NCI-H345 treated with DMSO at 0.1 percent for 48 hours (cell line): Measurements from ENCODE around the gene OFD1.
A peak's percentile ranks its signal among the peaks of the same experiment; 100 is the strongest.

ENCODE experiments used
- DNase-seq: peaks from one replicate; lab custom pipeline; 2025; ENCODE audit not compliant: unreplicated experiment; lab: John Stamatoyannopoulos, UW

The OFD1 gene, protein sequence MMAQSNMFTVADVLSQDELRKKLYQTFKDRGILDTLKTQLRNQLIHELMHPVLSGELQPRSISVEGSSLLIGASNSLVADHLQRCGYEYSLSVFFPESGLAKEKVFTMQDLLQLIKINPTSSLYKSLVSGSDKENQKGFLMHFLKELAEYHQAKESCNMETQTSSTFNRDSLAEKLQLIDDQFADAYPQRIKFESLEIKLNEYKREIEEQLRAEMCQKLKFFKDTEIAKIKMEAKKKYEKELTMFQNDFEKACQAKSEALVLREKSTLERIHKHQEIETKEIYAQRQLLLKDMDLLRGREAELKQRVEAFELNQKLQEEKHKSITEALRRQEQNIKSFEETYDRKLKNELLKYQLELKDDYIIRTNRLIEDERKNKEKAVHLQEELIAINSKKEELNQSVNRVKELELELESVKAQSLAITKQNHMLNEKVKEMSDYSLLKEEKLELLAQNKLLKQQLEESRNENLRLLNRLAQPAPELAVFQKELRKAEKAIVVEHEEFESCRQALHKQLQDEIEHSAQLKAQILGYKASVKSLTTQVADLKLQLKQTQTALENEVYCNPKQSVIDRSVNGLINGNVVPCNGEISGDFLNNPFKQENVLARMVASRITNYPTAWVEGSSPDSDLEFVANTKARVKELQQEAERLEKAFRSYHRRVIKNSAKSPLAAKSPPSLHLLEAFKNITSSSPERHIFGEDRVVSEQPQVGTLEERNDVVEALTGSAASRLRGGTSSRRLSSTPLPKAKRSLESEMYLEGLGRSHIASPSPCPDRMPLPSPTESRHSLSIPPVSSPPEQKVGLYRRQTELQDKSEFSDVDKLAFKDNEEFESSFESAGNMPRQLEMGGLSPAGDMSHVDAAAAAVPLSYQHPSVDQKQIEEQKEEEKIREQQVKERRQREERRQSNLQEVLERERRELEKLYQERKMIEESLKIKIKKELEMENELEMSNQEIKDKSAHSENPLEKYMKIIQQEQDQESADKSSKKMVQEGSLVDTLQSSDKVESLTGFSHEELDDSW

DNA sequence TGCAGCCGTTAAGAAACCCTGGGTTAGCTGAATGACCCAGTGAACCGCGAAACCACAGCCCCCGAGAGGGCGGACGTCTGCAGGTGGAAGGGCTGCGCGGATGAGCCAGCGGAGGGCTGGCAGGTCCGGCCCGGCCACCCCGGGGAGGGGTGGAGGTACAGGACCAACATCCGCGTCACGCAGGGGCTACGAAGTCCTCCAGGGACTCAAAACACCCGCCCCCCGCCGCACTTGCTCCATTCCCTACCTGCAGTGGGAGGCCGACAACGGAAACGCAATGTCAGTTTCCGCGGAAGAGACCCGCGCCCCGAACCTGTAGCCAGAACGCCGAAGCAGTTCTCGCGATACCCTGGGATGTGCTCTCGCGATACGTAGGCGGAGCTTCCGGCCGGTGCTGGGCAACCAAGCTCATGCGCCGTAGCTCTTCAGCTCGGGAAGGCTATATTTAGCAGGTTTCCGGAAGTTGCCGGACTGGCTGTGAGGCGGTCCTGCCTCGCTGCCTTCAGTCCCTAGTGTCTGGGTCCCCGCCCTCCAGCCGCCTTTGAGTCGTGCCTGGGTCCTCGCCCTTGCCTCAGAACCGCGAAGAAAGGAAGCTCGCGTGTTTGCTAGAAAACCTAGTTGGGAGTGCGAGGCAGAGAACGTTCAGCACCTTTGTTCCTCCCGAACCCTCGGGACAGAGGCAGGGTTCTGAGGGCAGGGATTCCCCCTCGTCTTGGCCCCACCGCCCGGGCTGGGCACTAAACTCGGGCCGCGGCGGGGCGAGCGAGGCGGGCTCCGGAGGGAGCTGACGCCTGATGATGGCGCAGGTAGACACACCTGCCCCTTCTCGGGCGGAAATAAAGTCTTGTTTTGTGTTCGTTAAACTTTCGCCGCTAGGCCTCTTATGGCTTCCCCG is at the start of gene OFD1, which contains the start of gene TRAPPC2:
TSS of gene OFD1 (plus strand) at position 471 of the 895 bp plus-strand sequence. CDS start at position 795, 324 bp downstream.
TSS of gene TRAPPC2 (minus strand) at position 343 of the 895 bp plus-strand sequence. CDS start 14,657 bp downstream, outside the sequence.
- peak; percentile 81 for DNase-seq

GRCh38 chrX:13685126-13685763 is 49.3 kb upstream of the OFD1 start:
- DNase-seq, result no peak

DNA sequence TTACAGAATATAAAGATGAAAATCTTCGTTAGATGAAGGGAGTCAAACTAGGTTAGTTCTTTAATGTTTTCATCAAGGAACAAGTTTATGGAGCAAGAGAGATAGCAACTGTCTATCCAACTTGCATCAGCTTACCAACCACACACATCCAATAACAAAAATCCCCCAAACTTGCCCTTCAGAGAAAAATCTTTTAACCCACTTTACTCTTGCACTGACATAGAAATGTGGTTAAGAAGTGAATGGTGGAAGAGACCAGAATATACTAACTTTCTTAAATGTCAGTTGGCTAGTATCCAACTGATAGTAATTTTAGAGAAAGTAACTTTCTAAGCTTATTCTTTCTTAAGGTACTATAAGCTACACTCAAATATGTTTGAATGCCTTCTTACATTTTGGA is 47.3 kb upstream of the OFD1 start:
- no peak for DNase-seq

- no peak for DNase-seq
These were observed 46.1 kb upstream of the OFD1 start for GRCh38 chrX:13688384-13688957.

DNA sequence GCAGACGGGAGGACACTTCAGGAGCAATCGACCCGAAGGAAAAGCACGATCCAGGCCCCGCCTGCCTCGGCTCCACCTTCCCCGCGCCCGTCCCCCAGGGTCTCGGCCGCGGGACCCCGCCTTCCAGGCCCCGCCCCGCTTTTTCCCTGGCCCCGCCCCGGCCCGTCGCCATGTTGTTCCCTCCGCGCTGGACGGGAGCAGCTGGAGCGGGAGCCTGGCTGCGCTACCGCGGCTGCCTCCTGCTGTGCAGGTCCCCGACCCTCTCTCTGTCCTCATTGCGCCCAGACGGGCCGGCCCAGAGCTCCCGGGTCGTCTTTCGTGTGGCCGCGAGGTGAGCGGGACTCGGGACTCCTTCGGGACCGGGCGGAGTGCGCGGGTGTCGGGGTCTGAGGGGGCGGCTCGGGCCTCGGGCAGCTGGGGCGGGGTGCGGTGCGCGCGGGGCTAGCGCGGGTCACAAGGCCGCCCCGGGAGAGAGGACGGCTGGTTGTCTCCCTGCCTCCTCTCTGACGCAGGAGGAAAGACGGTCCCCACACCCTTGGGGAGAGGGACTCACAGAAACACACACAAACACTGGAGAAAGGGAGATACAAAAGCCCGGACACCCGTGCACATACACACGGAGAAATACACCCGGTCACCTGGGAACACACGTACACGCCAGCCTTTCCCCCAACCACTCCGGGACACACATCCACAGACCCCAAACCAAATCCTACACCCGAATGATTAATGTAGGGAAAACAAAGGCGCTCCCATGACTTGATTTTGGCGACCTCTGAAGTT is 45.4 kb upstream of the OFD1 start, which contains the start of gene RAB9A:
TSS of gene RAB9A (plus strand) at position 171 of the 783 bp plus-strand sequence. CDS start 19,619 bp downstream, outside the sequence.
- peak; percentile 62 for DNase-seq

GRCh38 chrX:13689741-13690211 is 44.8 kb upstream of the OFD1 start:
- no peak for DNase-seq

DNA sequence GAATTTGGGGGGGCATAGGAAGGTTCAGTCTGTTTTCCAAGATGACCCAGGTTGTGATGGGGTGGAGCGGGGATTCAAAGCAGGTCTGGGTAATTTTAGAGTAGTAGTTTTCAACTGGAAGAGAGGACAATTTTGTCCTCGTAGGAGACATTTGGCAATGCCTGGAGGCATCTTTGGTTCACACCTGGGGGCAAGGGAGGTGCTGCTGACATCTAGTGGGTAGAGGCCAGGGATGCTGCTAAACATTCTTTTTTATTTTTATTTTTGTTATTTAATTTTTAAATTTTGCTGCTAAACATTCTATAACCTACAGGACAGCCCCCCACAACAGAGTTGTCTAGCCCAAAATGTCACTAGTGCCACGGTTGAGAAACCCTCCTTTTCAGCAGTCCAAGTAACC is 43.7 kb upstream of the OFD1 start:
- no peak for DNase-seq

DNA sequence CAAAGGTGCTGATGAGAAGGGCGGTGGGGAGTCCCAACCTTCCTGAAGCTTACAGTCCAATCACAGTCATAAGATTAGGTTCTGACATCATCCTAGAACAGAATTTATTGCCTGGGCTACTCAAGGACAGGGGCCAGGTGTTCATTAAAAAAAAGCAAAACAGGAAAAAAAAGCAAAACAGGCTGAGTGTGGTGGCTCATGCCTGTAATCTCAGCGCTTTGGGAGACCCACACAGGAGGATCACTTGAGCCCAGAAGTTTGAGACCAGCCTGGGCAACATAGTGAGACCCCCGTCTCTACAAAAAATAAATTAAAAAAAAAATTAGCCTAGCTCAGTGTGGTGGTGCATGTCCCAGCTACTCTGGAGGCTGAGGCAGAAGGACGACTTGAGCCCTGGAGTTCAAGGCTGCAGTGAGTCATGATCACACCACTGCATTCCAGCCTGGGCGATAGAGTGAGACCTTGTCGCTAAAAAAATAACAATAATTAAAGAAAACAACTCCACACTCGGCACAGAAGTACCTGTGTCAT is 42.6 kb upstream of the OFD1 start:
- no peak for DNase-seq

GRCh38 chrX:13692771-13693231 is 41.7 kb upstream of the OFD1 start:
- DNase-seq, result no peak

GRCh38 chrX:13693341-13693961 is 41.1 kb upstream of the OFD1 start:
- no peak for DNase-seq

- no peak for DNase-seq
These were observed 40.2 kb upstream of the OFD1 start for GRCh38 chrX:13694359-13694758.

GRCh38 chrX:13694983-13695382 is 39.6 kb upstream of the OFD1 start:
- DNase-seq, result no peak

DNA sequence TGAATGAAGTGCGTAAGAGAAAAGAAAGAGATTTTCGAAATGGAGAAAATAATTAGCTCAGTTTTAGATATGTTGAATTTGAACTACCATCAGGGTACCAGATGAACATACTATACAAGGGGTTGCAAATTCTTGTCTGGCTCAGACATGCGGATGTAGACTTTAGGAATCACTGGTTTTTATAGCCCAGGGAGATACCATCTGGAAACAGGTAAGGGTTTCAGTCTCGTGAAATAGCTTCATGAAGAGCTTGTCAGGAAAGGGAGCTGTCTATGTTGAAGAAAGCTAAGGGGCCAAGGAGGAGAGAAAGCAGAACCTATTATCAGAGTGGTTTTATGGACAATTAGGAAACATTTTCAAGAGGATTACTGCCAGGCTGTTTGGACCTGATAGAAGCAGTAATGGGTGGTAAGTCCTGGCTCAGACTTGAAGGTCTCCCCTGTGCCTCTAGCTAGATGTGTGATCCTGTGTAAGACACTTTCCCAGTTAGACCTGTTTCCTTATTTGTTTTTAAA is 38.9 kb upstream of the OFD1 start:
- no peak for DNase-seq

- DNase-seq, result no peak
These were observed 37.1 kb upstream of the OFD1 start for GRCh38 chrX:13697455-13697854.

DNA sequence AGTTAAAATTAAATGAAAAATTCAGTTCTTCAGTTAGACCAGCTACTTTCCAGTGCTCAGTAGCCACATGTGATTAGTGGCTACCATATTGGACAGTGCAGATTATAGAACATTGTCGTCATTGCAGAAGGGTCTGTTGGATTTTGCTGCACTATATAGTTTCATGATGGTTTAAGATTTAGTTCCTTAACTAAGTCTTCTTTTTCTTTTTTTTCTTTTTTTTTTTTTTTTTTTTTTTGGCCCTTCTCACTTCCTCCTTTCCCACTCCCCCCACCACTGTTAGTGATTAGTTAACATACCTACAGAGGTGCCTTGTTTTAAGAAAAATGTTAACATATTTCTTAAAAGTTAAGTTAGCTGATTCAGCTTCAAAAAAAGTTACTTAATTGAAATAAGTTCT is 36.6 kb upstream of the OFD1 start:
- DNase-seq, result no peak

- DNase-seq, result no peak
These were observed 36.1 kb upstream of the OFD1 start for GRCh38 chrX:13698432-13698831.

DNA sequence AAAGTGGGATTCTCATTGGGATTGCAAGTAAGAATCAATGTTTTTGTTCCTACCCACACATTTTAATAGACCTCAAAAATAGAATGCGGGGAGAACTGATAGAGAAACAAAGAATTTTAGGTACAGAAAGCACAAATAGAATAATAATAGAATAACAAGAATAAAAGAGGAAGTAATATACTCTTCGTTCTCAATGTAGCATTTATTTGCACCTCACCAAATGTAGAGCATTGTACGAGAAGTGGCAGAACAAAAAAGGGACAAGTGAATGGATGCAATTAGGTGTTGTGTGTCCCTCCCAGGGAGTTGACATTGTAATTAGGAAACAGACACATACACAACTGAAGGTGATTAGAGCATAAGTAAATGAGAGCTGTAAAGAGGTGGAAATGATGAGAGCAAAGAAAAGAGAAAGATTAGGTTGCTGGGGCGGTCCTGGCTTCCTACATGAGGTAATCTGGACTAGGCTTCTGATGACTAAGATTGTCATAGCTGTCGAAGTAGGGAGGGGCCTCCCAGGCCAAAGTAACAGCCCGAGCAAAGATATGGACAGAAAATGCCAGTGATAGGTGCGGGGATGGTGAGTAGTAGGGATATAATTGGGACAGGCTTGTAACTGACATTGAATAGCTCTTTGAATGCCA is 35.2 kb upstream of the OFD1 start:
- no peak for DNase-seq
